Sigmoid colon (tissue), 7 donors: ENCODE measurements around the gene GRB7. TPM values are rescaled to one million over a fixed set of nuclear protein-coding genes. Genes with fewer than 3 reads are reported as not detected.
"Not testable (repeated sequence)": the region's sequence is repeated elsewhere in the genome, so short reads cannot be mapped to it uniquely, and the experiment has no call there.

Source experiments
- DNase-seq: peaks from one replicate; pipeline ENCODE4 v3.0.0-alpha.2; 2019
- H3K27ac ChIP-seq, 4 donors: fragments of 200-600 bp; sonication (generic); one replicate each; pipeline ENCODE4 v1.5.1; 2016 to 2019; ENCODE audit warnings: mild to moderate bottlenecking in 1 of 4
- H3K27me3 ChIP-seq, 3 donors: fragments of 200-600 bp; sonication (generic); one replicate each; pipeline ENCODE4 v1.5.1; 2019; ENCODE audit warnings: mild to moderate bottlenecking in 1 of 3
- H3K36me3 ChIP-seq, 4 donors: fragments of 200-600 bp; sonication (generic); one replicate each; pipeline ENCODE4 v1.5.1; 2016 to 2019
- H3K4me1 ChIP-seq, 4 donors: fragments of 200-600 bp; sonication (generic); one replicate each; pipeline ENCODE4 v1.5.1; 2017 to 2019
- H3K4me3 ChIP-seq, 4 donors: fragments of 200-600 bp; sonication (generic); one replicate each; pipeline ENCODE4 v1.5.1; 2017 to 2019; ENCODE audit warnings: mild to moderate bottlenecking in 2 of 4, moderate library complexity in 1 of 4
- H3K9me3 ChIP-seq, 4 donors: fragments of 200-600 bp in 3 of 4; sonication (generic) in 3 of 4; one replicate each; pipeline versions ENCODE4 v1.5.1 to v1.6.1; 2013 to 2019
- EP300 ChIP-seq, 4 donors: sonication (generic); formaldehyde crosslinking; IDR thresholded peaks; one replicate each; pipeline ENCODE4 v1.6.1; 2017; ENCODE audit warnings: antibody characterized with exemption in 4 of 4
- POLR2A ChIP-seq, 2 donors: fragments of 450-650 bp; IDR thresholded peaks; one replicate each; pipeline ENCODE4 v1.6.1; 2016; ENCODE audit warnings: antibody characterized with exemption in 2 of 2, mild to moderate bottlenecking in 2 of 2, moderate library complexity in 2 of 2
- POLR2AphosphoS5 ChIP-seq, 4 donors: sonication (generic); formaldehyde crosslinking; IDR thresholded peaks; one replicate each; pipeline ENCODE4 v1.6.1; 2017; ENCODE audit warnings: antibody characterized with exemption in 4 of 4
- WGBS, 2 donors: extraction: QIAGEN DNeasy Blood & Tissue Kit; methylation state at CpG; one replicate each; pipeline ENCODE4 v1.1.7; 2013; 5-methylcytosine and 5-hydroxymethylcytosine counted together
- intact Hi-C: fragments of 100-400 bp; cut with DNase I; formaldehyde crosslinking; loops from one replicate; pipeline ENCODE4 v1.15.1; 2023
- polyA plus RNA-seq, 3 donors: library from polyadenylated mRNA; stranded (reverse); fragments of 200-250 nt; gene quantifications; one replicate each; pipeline ENCODE4 v1.2.3, GENCODE V29; 2013
- total RNA-seq, 4 donors: library from RNA; depleted of rRNA; stranded (reverse); fragments of >200 nt; gene quantifications; one replicate each; pipeline ENCODE4 v1.1.0, GENCODE V29; 2016
- TF ChIP-seq, protein P1 (sequence below), 4 experiments: fragments of 450-650 bp in 3 of 4; fragments of 200-600 bp in 1 of 4; IDR thresholded peaks; one replicate each; pipeline ENCODE4 v1.5.1; 2016 to 2019; ENCODE audit warnings: antibody characterized with exemption in 4 of 4, mild to moderate bottlenecking in 3 of 4, moderate library complexity in 2 of 4
- donor health status: healthy with polysubstance abuse.
- donor health status: Bipolar disorder and iron deficiency.
- donor health status: healthy.

GRB7 gene
- total and polyA plus RNA-seq, 7 donors = under 0.01 to 17.9 (median 13.2) TPM; not detected in 3

DNA sequence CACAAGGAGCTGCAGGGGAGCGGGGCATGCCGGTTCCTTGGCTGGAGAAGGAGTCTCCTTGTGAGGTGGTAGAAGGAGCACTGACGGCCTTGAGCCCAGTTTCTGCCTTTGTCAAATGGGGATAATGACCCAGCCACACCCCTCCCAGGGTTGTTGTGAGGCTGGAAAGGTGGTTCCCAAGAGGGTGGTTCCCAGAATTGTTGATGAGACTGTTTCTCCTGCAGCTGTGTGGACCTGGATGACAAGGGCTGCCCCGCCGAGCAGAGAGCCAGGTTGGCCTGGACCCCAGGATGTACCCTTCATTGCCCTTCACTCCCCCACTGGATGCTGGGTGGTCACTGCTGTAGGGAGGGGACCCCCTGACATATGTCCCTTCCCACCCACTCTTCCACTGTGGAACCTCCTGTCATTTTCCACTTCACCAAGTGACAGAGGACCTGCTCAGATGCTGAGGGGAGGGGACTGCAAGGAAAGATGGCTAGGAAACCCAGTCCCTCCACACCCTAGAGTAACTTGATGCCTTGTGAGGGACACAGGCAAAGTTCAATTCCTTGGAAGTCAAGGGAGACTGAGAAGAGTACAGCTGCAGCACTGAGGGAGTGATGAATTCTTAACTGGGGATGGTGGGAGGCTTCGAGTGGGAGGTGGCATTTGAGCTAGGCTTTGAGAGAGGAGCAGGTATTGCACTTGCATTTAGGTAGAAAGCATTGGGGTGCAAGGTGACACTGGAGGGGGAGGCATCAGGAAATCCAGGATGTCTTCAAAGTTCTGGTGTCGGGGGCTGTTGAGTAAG lies 18.0 kb upstream of the GRB7 start:
- Histone ChIP-seq H3K36me3 (peaks cover 9 to 85% (median 22%) of the 10 kb centered on the region in 4 donors), H3K27me3 (no peaks in the 10 kb centered on the region), H3K9me3 (no peaks in the 10 kb centered on the region), H3K4me3 (no peak overlapping the region), H3K4me1 (no peaks in the 10 kb centered on the region), H3K27ac (no peak overlapping the region)
- TF ChIP-seq, protein P1, sequence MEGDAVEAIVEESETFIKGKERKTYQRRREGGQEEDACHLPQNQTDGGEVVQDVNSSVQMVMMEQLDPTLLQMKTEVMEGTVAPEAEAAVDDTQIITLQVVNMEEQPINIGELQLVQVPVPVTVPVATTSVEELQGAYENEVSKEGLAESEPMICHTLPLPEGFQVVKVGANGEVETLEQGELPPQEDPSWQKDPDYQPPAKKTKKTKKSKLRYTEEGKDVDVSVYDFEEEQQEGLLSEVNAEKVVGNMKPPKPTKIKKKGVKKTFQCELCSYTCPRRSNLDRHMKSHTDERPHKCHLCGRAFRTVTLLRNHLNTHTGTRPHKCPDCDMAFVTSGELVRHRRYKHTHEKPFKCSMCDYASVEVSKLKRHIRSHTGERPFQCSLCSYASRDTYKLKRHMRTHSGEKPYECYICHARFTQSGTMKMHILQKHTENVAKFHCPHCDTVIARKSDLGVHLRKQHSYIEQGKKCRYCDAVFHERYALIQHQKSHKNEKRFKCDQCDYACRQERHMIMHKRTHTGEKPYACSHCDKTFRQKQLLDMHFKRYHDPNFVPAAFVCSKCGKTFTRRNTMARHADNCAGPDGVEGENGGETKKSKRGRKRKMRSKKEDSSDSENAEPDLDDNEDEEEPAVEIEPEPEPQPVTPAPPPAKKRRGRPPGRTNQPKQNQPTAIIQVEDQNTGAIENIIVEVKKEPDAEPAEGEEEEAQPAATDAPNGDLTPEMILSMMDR (IDR thresholded peaks at IDR 0.05) = no peak
- TF ChIP-seq POLR2A (IDR thresholded peaks at IDR 0.05) = no peak
- TF ChIP-seq EP300 (IDR thresholded peaks at IDR 0.05) = no peak
- TF ChIP-seq POLR2AphosphoS5 (IDR thresholded peaks at IDR 0.05) = no peak
- 45 to 72% methylated on average over 7 of the region's 7 CpGs for WGBS, 2 donors
- no peak for DNase-seq
- intact Hi-C loops = no loop called here

DNA sequence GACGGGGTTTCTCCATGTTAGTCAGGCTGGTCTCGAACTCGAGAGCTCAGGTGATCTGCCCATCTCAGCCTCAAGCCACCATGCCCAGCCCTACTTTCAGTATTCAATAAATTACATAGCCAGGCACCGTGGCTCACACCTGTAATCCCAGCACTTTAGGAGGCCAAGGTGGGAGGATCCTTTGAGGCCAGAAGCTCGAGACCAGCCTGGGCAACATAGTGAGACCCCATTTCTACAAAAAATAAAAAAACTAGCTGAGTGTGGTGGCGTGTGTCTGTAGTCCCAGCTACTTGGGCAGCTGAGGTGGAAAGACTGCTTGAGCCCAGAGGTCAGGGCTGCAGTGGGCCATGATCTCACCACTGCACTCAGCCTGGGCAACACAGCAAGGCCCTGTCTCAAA lies 15.6 kb upstream of the GRB7 start:
- H3K9me3 ChIP-seq = no peaks in the 10 kb centered on the region
- no peak overlapping the region for H3K27ac ChIP-seq
- DNase-seq = no peak
- intact Hi-C loops = no loop called here
- H3K4me3 ChIP-seq = no peak overlapping the region
- no peak for TF ChIP-seq POLR2AphosphoS5 (IDR thresholded peaks at IDR 0.05)
- TF ChIP-seq, protein P1 (IDR thresholded peaks at IDR 0.05) = no peak
- TF ChIP-seq EP300 (IDR thresholded peaks at IDR 0.05) = no peak
- TF ChIP-seq POLR2A (IDR thresholded peaks at IDR 0.05) = no peak
- H3K4me1 ChIP-seq = no peaks in the 10 kb centered on the region
- H3K36me3 ChIP-seq = peaks cover 10 to 82% (median 17%) of the 10 kb centered on the region in 4 donors
- no peaks in the 10 kb centered on the region for H3K27me3 ChIP-seq
- 90 to 94% methylated on average over 6 of the region's 6 CpGs for WGBS, 2 donors

DNA sequence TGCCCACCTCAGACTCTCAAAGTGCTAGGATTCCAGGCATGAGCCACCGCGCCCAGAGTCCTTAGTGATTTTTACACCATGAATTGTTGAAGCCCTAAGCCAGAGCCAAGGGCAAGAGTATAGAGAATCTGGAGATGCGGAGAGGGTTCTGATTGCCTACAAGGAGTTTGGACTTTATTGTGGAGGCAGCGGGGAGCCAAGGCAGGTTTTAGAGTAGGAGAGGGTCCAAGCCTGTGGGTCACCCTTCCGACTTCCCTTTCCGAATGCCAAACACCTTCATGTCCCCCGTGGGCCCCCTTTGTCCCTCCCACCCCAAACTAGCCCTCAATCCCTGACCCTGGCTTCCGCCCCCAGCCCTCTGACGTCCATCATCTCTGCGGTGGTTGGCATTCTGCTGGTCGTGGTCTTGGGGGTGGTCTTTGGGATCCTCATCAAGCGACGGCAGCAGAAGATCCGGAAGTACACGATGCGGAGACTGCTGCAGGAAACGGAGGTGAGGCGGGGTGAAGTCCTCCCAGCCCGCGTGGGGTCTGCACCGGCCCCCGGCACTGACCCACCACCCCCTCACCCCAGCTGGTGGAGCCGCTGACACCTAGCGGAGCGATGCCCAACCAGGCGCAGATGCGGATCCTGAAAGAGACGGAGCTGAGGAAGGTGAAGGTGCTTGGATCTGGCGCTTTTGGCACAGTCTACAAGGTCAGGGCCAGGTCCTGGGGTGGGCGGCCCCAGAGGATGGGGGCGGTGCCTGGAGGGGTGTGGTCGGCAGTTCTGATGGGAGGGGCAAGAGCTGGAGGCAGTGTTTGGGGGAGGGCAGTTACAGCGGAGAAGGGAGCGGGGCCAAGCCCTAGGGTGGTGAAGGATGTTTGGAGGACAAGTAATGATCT lies 14.5 kb upstream of the GRB7 start:
- no peak for DNase-seq
- Histone ChIP-seq H3K4me3 (no peak overlapping the region), H3K27me3 (no peaks in the 10 kb centered on the region), H3K9me3 (no peaks in the 10 kb centered on the region), H3K36me3 (peaks cover 8 to 83% (median 17%) of the 10 kb centered on the region in 4 donors), H3K4me1 (no peaks in the 10 kb centered on the region), H3K27ac (no peak overlapping the region)
- WGBS, 2 donors = 78 to 86% methylated on average over 34 of the region's 34 CpGs
- intact Hi-C loops = no loop called here
- no peak for TF ChIP-seq EP300 (IDR thresholded peaks at IDR 0.05)
- TF ChIP-seq, protein P1 (IDR thresholded peaks at IDR 0.05) = no peak
- no peak for TF ChIP-seq POLR2AphosphoS5 (IDR thresholded peaks at IDR 0.05)
- no peak for TF ChIP-seq POLR2A (IDR thresholded peaks at IDR 0.05)

DNA sequence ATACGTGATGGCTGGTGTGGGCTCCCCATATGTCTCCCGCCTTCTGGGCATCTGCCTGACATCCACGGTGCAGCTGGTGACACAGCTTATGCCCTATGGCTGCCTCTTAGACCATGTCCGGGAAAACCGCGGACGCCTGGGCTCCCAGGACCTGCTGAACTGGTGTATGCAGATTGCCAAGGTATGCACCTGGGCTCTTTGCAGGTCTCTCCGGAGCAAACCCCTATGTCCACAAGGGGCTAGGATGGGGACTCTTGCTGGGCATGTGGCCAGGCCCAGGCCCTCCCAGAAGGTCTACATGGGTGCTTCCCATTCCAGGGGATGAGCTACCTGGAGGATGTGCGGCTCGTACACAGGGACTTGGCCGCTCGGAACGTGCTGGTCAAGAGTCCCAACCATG lies 13.0 kb upstream of the GRB7 start:
- WGBS, 2 donors = 94 to 96% methylated on average over 13 of the region's 13 CpGs
- intact Hi-C loops = no loop called here
- no peaks in the 10 kb centered on the region for H3K9me3 ChIP-seq
- no peak overlapping the region for H3K27ac ChIP-seq
- no peaks in the 10 kb centered on the region for H3K27me3 ChIP-seq
- H3K36me3 ChIP-seq = peaks cover 6 to 79% (median 22%) of the 10 kb centered on the region in 4 donors
- H3K4me1 ChIP-seq = peaks cover 0 to 9% (median 7%) of the 10 kb centered on the region in 4 donors
- DNase-seq = no peak
- TF ChIP-seq POLR2A (IDR thresholded peaks at IDR 0.05) = no peak
- TF ChIP-seq EP300 (IDR thresholded peaks at IDR 0.05) = no peak
- TF ChIP-seq, protein P1 (IDR thresholded peaks at IDR 0.05) = no peak
- no peak for TF ChIP-seq POLR2AphosphoS5 (IDR thresholded peaks at IDR 0.05)
- no peak overlapping the region for H3K4me3 ChIP-seq

DNA sequence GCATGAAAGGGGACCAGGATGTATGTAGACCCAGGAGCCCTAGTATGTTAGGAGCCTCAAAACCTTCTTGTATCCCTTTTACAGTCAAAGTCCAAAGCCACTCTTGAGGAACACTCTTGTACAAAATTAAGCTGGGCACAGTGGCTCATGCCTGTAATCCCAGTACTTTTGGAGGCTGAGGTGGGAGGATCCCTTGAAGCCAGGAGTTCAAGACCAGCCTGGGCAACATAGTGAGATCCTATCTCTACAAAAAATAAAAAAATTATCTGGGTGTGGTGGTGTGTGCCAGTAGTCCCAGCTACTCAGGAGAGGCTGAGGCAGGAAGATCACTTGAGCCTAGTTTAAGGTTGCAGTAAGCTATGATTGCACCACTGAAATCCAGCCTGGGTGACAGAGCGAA lies 11.8 kb upstream of the GRB7 start:
- H3K27ac ChIP-seq, intact Hi-C loops, DNase-seq, H3K27me3 ChIP-seq, H3K4me3 ChIP-seq, H3K9me3 ChIP-seq: not testable (repeated sequence)
- Histone ChIP-seq H3K36me3 (peaks cover 6 to 71% (median 22%) of the 10 kb centered on the region in 4 donors), H3K4me1 (peaks cover 0 to 12% (median 10%) of the 10 kb centered on the region in 4 donors)
- 96 to 100% methylated on average over 1 of the region's 1 CpG for WGBS, 2 donors
